PC-3 (cell line): ENCODE data around the gene SRSF7. TPM values are rescaled to one million over a fixed set of nuclear protein-coding genes. Genes with fewer than 3 reads are reported as not detected.
A peak's percentile ranks its signal among the peaks of the same experiment; 100 is the strongest.

Source experiments
- ATAC-seq: fragments of 200-7000 bp; cut with Tn5 transposase; 2 replicates; pipeline ENCODE4 v1.9.1; 2020; ENCODE audit warnings: mild to moderate bottlenecking, moderate library complexity
- Bru-seq: library from RNA; stranded (reverse); fragments of 400-500 nt; gene quantifications from one replicate; lab custom pipeline; 2021; lab: Mats Ljungman, UMichigan
- BruChase-seq, 2 experiments: library from RNA; stranded (reverse); fragments of 400-500 nt; gene quantifications; one replicate each; lab custom pipeline; 2021; lab: Mats Ljungman, UMichigan
- BruUV-seq: library from RNA; stranded (reverse); fragments of 400-500 nt; replicated peaks from 2 replicates; lab custom pipeline; 2021; lab: Mats Ljungman, UMichigan
- CTCF ChIA-PET: fragments of 300-600 bp; sonication (Branson Sonifier 250); formaldehyde crosslinking; loops from one replicate; lab custom pipeline; 2022; ENCODE audit warnings: antibody characterized with exemption; lab: Charles Lee
- POLR2A ChIA-PET: fragments of 300-600 bp; sonication (Branson Sonifier 250); formaldehyde crosslinking; loops from one replicate; lab custom pipeline; 2022; ENCODE audit warnings: antibody characterized with exemption; ENCODE audit not compliant: unreplicated experiment; lab: Charles Lee
- DNase-seq: peaks from one replicate; pipeline ENCODE4 v3.0.0-alpha.2; 2015
- H2AFZ ChIP-seq: fragments of 300-600 bp; sonication (generic); 2 replicates; pipeline ENCODE4 v1.6.0; 2016; ENCODE audit warnings: antibody characterized with exemption, low read length
- H3F3A ChIP-seq: fragments of 300-600 bp; sonication (generic); one replicate; pipeline ENCODE4 v1.6.0; 2017; ENCODE audit warnings: antibody characterized with exemption, low read length, control low read depth, mild to moderate bottlenecking; ENCODE audit not compliant: unreplicated experiment
- H3K27ac ChIP-seq: fragments of 300-600 bp; sonication (generic); 2 replicates; pipeline ENCODE4 v1.5.1; 2016; ENCODE audit warnings: mild to moderate bottlenecking, low read length
- H3K27me3 ChIP-seq: fragments of 300-600 bp; sonication (generic); 2 replicates; pipeline ENCODE4 v1.6.1; 2016; ENCODE audit warnings: low read length, mixed read lengths
- H3K36me3 ChIP-seq: fragments of 300-600 bp; sonication (generic); 2 replicates; pipeline ENCODE4 v1.6.1; 2016; ENCODE audit warnings: low read depth, mixed run types, low read length, mixed read lengths
- H3K4me1 ChIP-seq: fragments of 300-600 bp; sonication (generic); 2 replicates; pipeline ENCODE4 v1.5.1; 2016; ENCODE audit warnings: low read length; ENCODE audit not compliant: insufficient read depth
- H3K4me2 ChIP-seq: fragments of 300-600 bp; sonication (generic); 2 replicates; pipeline ENCODE4 v1.6.0; 2016; ENCODE audit warnings: low read length
- H3K4me3 ChIP-seq: fragments of 300-600 bp; sonication (generic); 2 replicates; pipeline ENCODE4 v1.5.1; 2016; ENCODE audit warnings: mild to moderate bottlenecking, low read length, mixed read lengths
- H3K79me2 ChIP-seq: fragments of 300-600 bp; sonication (generic); 2 replicates; pipeline ENCODE4 v1.6.1; 2017; ENCODE audit warnings: low read length, mixed read lengths
- H3K9ac ChIP-seq: fragments of 300-600 bp; sonication (generic); 2 replicates; pipeline ENCODE4 v1.6.0; 2016; ENCODE audit warnings: mild to moderate bottlenecking, low read length
- H3K9me2 ChIP-seq: fragments of 300-600 bp; sonication (generic); replicated peaks from 2 replicates; pipeline ENCODE4 v1.6.1; 2016; ENCODE audit warnings: mixed run types, low read length, mixed read lengths
- H3K9me3 ChIP-seq: fragments of 300-600 bp; sonication (generic); 2 replicates; pipeline ENCODE4 v1.6.1; 2016; ENCODE audit warnings: low read length, mixed read lengths
- H4K20me1 ChIP-seq: fragments of 300-600 bp; sonication (generic); 2 replicates; pipeline ENCODE4 v1.6.1; 2016; ENCODE audit warnings: low read length, mixed read lengths
- CTCF ChIP-seq: fragments of 300-600 bp; sonication (generic); conservative IDR thresholded peaks from 2 replicates; pipeline ENCODE4 v1.5.1; 2017; ENCODE audit warnings: antibody characterized with exemption, low read depth, mild to moderate bottlenecking, low read length
- EZH2 ChIP-seq: fragments of 300-600 bp; sonication (generic); IDR thresholded peaks from one replicate; pipeline ENCODE4 v1.6.1; 2017; ENCODE audit warnings: antibody characterized with exemption, mild to moderate bottlenecking, low read length; ENCODE audit not compliant: unreplicated experiment
- EZH2phosphoT487 ChIP-seq: fragments of 300-600 bp; sonication (generic); IDR thresholded peaks from 2 replicates; pipeline ENCODE4 v1.6.1; 2018; ENCODE audit warnings: mild to moderate bottlenecking, antibody characterized with exemption, low read length, borderline replicate concordance
- intact Hi-C: fragments of 100-400 bp; cut with micrococcal nuclease; formaldehyde crosslinking; loops from 2 replicates; pipeline ENCODE4 v1.9.0; 2023
- long read RNA-seq: library from polyadenylated mRNA; unstranded; transcript quantifications from one replicate; pipeline ENCODE4 v2.0.0, GENCODE V29; 2021; ENCODE audit not compliant: unreplicated experiment
- total RNA-seq: library from RNA; depleted of rRNA; stranded (reverse); fragments of >200 nt; gene quantifications from 2 replicates; pipeline ENCODE4 v1.2.3, GENCODE V29; 2014; rRNA removed

SRSF7 gene
- total RNA-seq (148 and 160 TPM in 2 replicates), Bru-seq, nascent RNA (percentile 99 among the genes with signal in this experiment), BruChase-seq, experiment 1, labeled RNA remaining after a 6-hour chase (percentile 98 among the genes with signal in this experiment), BruChase-seq, experiment 2, labeled RNA remaining after a 2-hour chase (percentile 98 among the genes with signal in this experiment)
- long read RNA-seq, transcript SRSF7-204 (9 exons, 2,857 nt), result minor isoform, 7 of 60 reads
- long read RNA-seq, transcript SRSF7-201 (8 exons, 2,489 nt), result major isoform, 14 of 60 reads
- long read RNA-seq, transcript SRSF7-208 (7 exons, 1,903 nt), result minor isoform, 10 of 60 reads
- long read RNA-seq, partial matches to known transcripts, result 14 of 60 reads
- long read RNA-seq, other reads (novel, unspliced or antisense), result 12 of 60 reads

GRCh38 chr2:38750891-38751595, at the start of gene SRSF7:
TSS of gene SRSF7 (minus strand) at chr2:38751361. CDS start at chr2:38751256, 105 bp downstream.
- Histone ChIP-seq H2AFZ (peak within 1 kb of the TSS; percentile 96), H3K4me1 (peaks cover 34% of the 10 kb centered on the region), H3K4me3 (peak within 1 kb of the TSS; percentile 98), H3K9me2 (no peaks in the 10 kb centered on the region), H3K27ac (peak within 1 kb of the TSS; percentile 68), H3K4me2 (peak within 1 kb of the TSS; percentile 86), H3K27me3 (no peaks in the 10 kb centered on the region), H3K36me3 (peaks cover 42% of the 10 kb centered on the region), H3K9me3 (no peaks in the 10 kb centered on the region), H3F3A (no peaks in the 10 kb centered on the region), H4K20me1 (peaks cover 46% of the 10 kb centered on the region), H3K79me2 (peaks cover 52% of the 10 kb centered on the region), H3K9ac (peak within 1 kb of the TSS; percentile 94)
- peak; percentile 99 for DNase-seq
- CTCF ChIA-PET, result interaction anchor here (0.6 kb wide), 1 partner anchor 194 kb away, joined by 5 read pairs; no protein-coding TSS in a partner anchor
- no peak for TF ChIP-seq EZH2phosphoT487
- no peak for TF ChIP-seq CTCF
- no peak for TF ChIP-seq EZH2
- intact Hi-C loops, result loop anchor here (1.0 to 5.0 kb wide), 2 partner anchors 27 to 374 kb away; partner anchors contain the start of genes ATL2 and GEMIN6
- BruUV-seq, result TSS peak; percentile 66
- POLR2A ChIA-PET, result interaction anchor here (0.6 to 1.5 kb wide), 41 partner anchors 13 to 1911 kb away, joined by 3 to 18 read pairs (median 5); partner anchors contain the start of gene MORN2
- ATAC-seq, result peak; percentile 71

GRCh38 chr2:38797953-38798352, 46.8 kb upstream of the SRSF7 start:
- H3K79me2 ChIP-seq, result no peaks in the 10 kb centered on the region
- H2AFZ ChIP-seq, result no peak overlapping the region
- H3K9me3 ChIP-seq, result no peaks in the 10 kb centered on the region
- no peaks in the 10 kb centered on the region for H3K27me3 ChIP-seq
- no TSS peak for BruUV-seq
- ChIA-PET POLR2A (no interaction called here), CTCF (no interaction called here)
- no peak for TF ChIP-seq EZH2
- no peak for TF ChIP-seq EZH2phosphoT487
- no peak for TF ChIP-seq CTCF
- DNase-seq (no peak), ATAC-seq (no peak)
- no peaks in the 10 kb centered on the region for H4K20me1 ChIP-seq
- intact Hi-C loops, result no loop called here
- no peaks in the 10 kb centered on the region for H3F3A ChIP-seq
- no peak overlapping the region for H3K9ac ChIP-seq
- peaks cover 3% of the 10 kb centered on the region; the same call in 1 of the 2 replicates for H3K36me3 ChIP-seq
- no peak overlapping the region for H3K27ac ChIP-seq
- no peaks in the 10 kb centered on the region for H3K4me1 ChIP-seq
- H3K4me2 ChIP-seq, result no peak overlapping the region
- H3K4me3 ChIP-seq, result no peak overlapping the region
- H3K9me2 ChIP-seq, result no peaks in the 10 kb centered on the region
